A673 (cell line): ENCODE results near the gene RIN1.
A peak's percentile ranks its signal among the peaks of the same experiment; 100 is the strongest.

ENCODE experiments used
- CTCF ChIP-seq: fragments of 300-800, 200-600 bp; sonication (generic); conservative IDR thresholded peaks from 2 replicates; pipeline ENCODE4 v1.5.1; 2017; ENCODE audit warnings: low read depth, mild to moderate bottlenecking, antibody characterized with exemption, low read length, moderate library complexity, mixed read lengths
- EZH2 ChIP-seq: fragments of 200-600 bp; sonication (generic); IDR thresholded peaks from 2 replicates; pipeline ENCODE4 v1.6.1; 2017; ENCODE audit warnings: borderline replicate concordance, low read depth, mild to moderate bottlenecking, mixed read lengths, antibody characterized with exemption, low read length; ENCODE audit not compliant: poor library complexity, severe bottlenecking

GRCh38 chr11:66336234-66337102, at the start of gene RIN1:
- peak; percentile 56 for TF ChIP-seq CTCF
- TF ChIP-seq EZH2: no peak
